IMR-90 (cell line): Measurements from ENCODE around the gene ZMIZ1. TPM values are rescaled to one million over a fixed set of nuclear protein-coding genes. Genes with fewer than 3 reads are reported as not detected.

Experiments
- ATAC-seq: fragments of 200-7000 bp; cut with Tn5 transposase; 2 replicates; pipeline ENCODE4 v1.9.1; 2020; ENCODE audit warnings: low read depth, mild to moderate bottlenecking, moderate library complexity
- BruUV-seq: library from RNA; stranded (reverse); fragments of 400-500 nt; replicated peaks from 2 replicates; lab custom pipeline; 2021; lab: Mats Ljungman, UMichigan
- CTCF ChIA-PET: fragments of 300-600 bp; formaldehyde crosslinking; extraction: SDS; loops from one replicate; lab custom pipeline; 2021; ENCODE audit warnings: antibody characterized with exemption; lab: Yijun Ruan, JAX
- POLR2A ChIA-PET: fragments of 300-600 bp; sonication (Branson Sonifier 250); formaldehyde crosslinking; loops from one replicate; lab custom pipeline; 2022; ENCODE audit warnings: antibody characterized with exemption; ENCODE audit not compliant: unreplicated experiment; lab: Charles Lee
- DNase-seq: peaks from one replicate; pipeline ENCODE4 v3.0.0; 2013
- H2AFZ ChIP-seq: replicated peaks from 2 replicates; pipeline ENCODE3; 2013; ENCODE audit warnings: low read length, mild to moderate bottlenecking; ENCODE audit not compliant: poor library complexity
- H2AK5ac ChIP-seq: 2 replicates; pipeline ENCODE4 v1.6.1; 2013; ENCODE audit warnings: low read depth, low read length, inconsistent platforms
- H2AK9ac ChIP-seq: replicated peaks from 2 replicates; pipeline ENCODE3; 2013; ENCODE audit warnings: mild to moderate bottlenecking, low read depth, low read length, moderate library complexity; ENCODE audit not compliant: poor library complexity
- H2BK120ac ChIP-seq: 2 replicates; pipeline ENCODE4 v1.6.1; 2013; ENCODE audit warnings: low read depth, low read length, inconsistent platforms
- H2BK15ac ChIP-seq: 3 replicates; pipeline ENCODE4 v1.6.1; 2013; ENCODE audit warnings: low read depth, low read length, inconsistent platforms
- H2BK20ac ChIP-seq: 2 replicates; pipeline ENCODE4 v1.6.1; 2013; ENCODE audit warnings: low read depth, mild to moderate bottlenecking, inconsistent platforms, low read length, moderate library complexity
- H2BK5ac ChIP-seq: 2 replicates; pipeline ENCODE4 v1.6.1; 2013; ENCODE audit warnings: mild to moderate bottlenecking, low read depth, low read length, inconsistent platforms; ENCODE audit not compliant: poor library complexity, severe bottlenecking
- H3K14ac ChIP-seq: replicated peaks from 2 replicates; pipeline ENCODE4 v1.6.1; 2013; ENCODE audit warnings: low read depth, low read length, inconsistent platforms
- H3K18ac ChIP-seq: 2 replicates; pipeline ENCODE4 v1.6.1; 2013; ENCODE audit warnings: low read depth, low read length, control low read depth
- H3K23ac ChIP-seq: 2 replicates; pipeline ENCODE4 v1.6.1; 2013; ENCODE audit warnings: low read depth, low read length, inconsistent platforms
- H3K27ac ChIP-seq: 2 replicates; pipeline ENCODE4 v1.5.1; 2013; ENCODE audit warnings: mild to moderate bottlenecking, control low read depth, low read length; ENCODE audit not compliant: insufficient read depth
- H3K27me3 ChIP-seq: 2 replicates; pipeline ENCODE4 v1.6.1; 2013; ENCODE audit warnings: low read length; ENCODE audit not compliant: control insufficient read depth, insufficient read depth
- H3K36me3 ChIP-seq: 2 replicates; pipeline ENCODE4 v1.6.1; 2013; ENCODE audit warnings: low read length, mixed read lengths; ENCODE audit not compliant: control insufficient read depth, insufficient read depth
- H3K4ac ChIP-seq: 2 replicates; pipeline ENCODE4 v1.6.1; 2013; ENCODE audit warnings: low read depth, low read length, inconsistent platforms
- H3K4me1 ChIP-seq: 2 replicates; pipeline ENCODE4 v1.6.1; 2013; ENCODE audit warnings: low read length, mixed read lengths; ENCODE audit not compliant: control insufficient read depth, insufficient read depth
- H3K4me2 ChIP-seq: 2 replicates; pipeline ENCODE4 v1.6.1; 2013; ENCODE audit warnings: low read depth, mild to moderate bottlenecking, control low read depth, low read length, moderate library complexity
- H3K4me3 ChIP-seq: 2 replicates; pipeline ENCODE4 v1.5.1; 2013; ENCODE audit warnings: low read depth, mild to moderate bottlenecking, control low read depth, low read length, moderate library complexity; ENCODE audit not compliant: insufficient read depth
- H3K56ac ChIP-seq: 2 replicates; pipeline ENCODE4 v1.6.1; 2013; ENCODE audit warnings: low read length, inconsistent platforms; ENCODE audit not compliant: insufficient read depth; ENCODE audit errors: extremely low read depth
- H3K79me1 ChIP-seq, 2 experiments: 2 replicates each; pipeline ENCODE4 v1.6.1; 2013; ENCODE audit warnings: low read length in 2 of 2, inconsistent platforms in 1 of 2, low read depth in 1 of 2
- H3K9ac ChIP-seq: 2 replicates; pipeline ENCODE4 v1.6.1; 2013; ENCODE audit warnings: low read depth, low read length, control low read depth
- H3K9me1 ChIP-seq: 2 replicates; pipeline ENCODE4 v1.6.1; 2013; ENCODE audit warnings: low read length, inconsistent platforms; ENCODE audit not compliant: insufficient read depth
- H3K9me3 ChIP-seq: 2 replicates; pipeline ENCODE4 v1.6.1; 2013; ENCODE audit warnings: low read length; ENCODE audit not compliant: control insufficient read depth, insufficient read depth
- H4K20me1 ChIP-seq: 2 replicates; pipeline ENCODE4 v1.6.1; 2013; ENCODE audit warnings: low read length, inconsistent platforms; ENCODE audit not compliant: insufficient read depth
- H4K5ac ChIP-seq: 2 replicates; pipeline ENCODE4 v1.6.1; 2013; ENCODE audit warnings: mild to moderate bottlenecking, low read depth, low read length, control low read depth
- H4K8ac ChIP-seq, 2 experiments: 2 replicates each; pipeline ENCODE4 v1.6.1; 2013; ENCODE audit warnings: low read depth in 2 of 2, low read length in 2 of 2, control low read depth in 1 of 2, inconsistent platforms in 1 of 2
- H4K91ac ChIP-seq: 2 replicates; pipeline ENCODE4 v1.6.1; 2013; ENCODE audit warnings: low read depth, low read length, inconsistent platforms; ENCODE audit not compliant: insufficient read depth
- CEBPB ChIP-seq: IDR thresholded peaks from 2 replicates; pipeline ENCODE4 v1.6.1; 2012; ENCODE audit warnings: low read depth, low read length, improper control_type of control experiment
- FOS ChIP-seq: fragments of 150-350 bp; IDR thresholded peaks from 2 replicates; pipeline ENCODE4 v1.6.1; 2016; ENCODE audit warnings: low read depth, low read length
- MAFK ChIP-seq: IDR thresholded peaks from 2 replicates; pipeline ENCODE4 v1.6.1; 2012; ENCODE audit warnings: low read depth, low read length, improper control_type of control experiment
- NFE2L2 ChIP-seq: fragments of 150-350 bp; IDR thresholded peaks from 2 replicates; pipeline ENCODE4 v1.6.1; 2016; ENCODE audit warnings: low read depth, mild to moderate bottlenecking, low read length
- RAD21 ChIP-seq: IDR thresholded peaks from 2 replicates; pipeline ENCODE4 v1.6.1; 2012; ENCODE audit warnings: low read length, improper control_type of control experiment
- RFX5 ChIP-seq: IDR thresholded peaks from 2 replicates; pipeline ENCODE4 v1.8.0; 2012; ENCODE audit warnings: low read depth, mild to moderate bottlenecking, low read length, moderate library complexity
- WGBS, 2 experiments: methylation state at CpG; one replicate each; pipeline versions ENCODE4 v1.1.5 to v1.1.7; 2013; ENCODE audit warnings: missing lambda C conversion rate in 2 of 2; ENCODE audit not compliant: insufficient read length in 1 of 2; ENCODE audit errors: extremely low coverage in 2 of 2; 5-methylcytosine and 5-hydroxymethylcytosine counted together
- dilution Hi-C: fragments of 300-500 bp; cut with HindIII; formaldehyde crosslinking; loops from one replicate; pipeline ENCODE4 v1.14.3; 2018; ENCODE audit warnings: low sequenced_read_pairs; ENCODE audit not compliant: unreplicated experiment
- in situ Hi-C: fragments of 300-500 bp; cut with MboI; formaldehyde crosslinking; loops from 3 replicates; pipeline ENCODE4 v1.14.3; 2019; ENCODE audit warnings: low sequenced_read_pairs, inconsistent platforms, mixed read lengths
- intact Hi-C: fragments of 100-400 bp; cut with micrococcal nuclease; formaldehyde crosslinking; loops from 2 replicates; pipeline ENCODE4 v1.10.0; 2022
- polyA plus RNA-seq, 3 experiments: library from polyadenylated mRNA; depleted of rRNA; stranded (reverse); fragments of >200 nt; gene quantifications; 2 replicates each; pipeline ENCODE4 v1.2.3, GENCODE V29; 2012; ENCODE audit warnings: low replicate concordance in 1 of 3
- total RNA-seq: library from RNA; depleted of rRNA; stranded (reverse); fragments of >200 nt; gene quantifications from 2 replicates; pipeline ENCODE4 v1.2.3, GENCODE V29; 2012
- TF ChIP-seq, protein P1 (sequence below): fragments of 150-350 bp; IDR thresholded peaks from 2 replicates; pipeline ENCODE4 v1.6.1; 2017; ENCODE audit warnings: mild to moderate bottlenecking, antibody characterized with exemption, low read length, low read depth

ZMIZ1 gene
- total and polyA plus RNA-seq, 2 of the 4 experiments (the other 2 are of a cell fraction): 6.6 to 48.7 TPM

DNA sequence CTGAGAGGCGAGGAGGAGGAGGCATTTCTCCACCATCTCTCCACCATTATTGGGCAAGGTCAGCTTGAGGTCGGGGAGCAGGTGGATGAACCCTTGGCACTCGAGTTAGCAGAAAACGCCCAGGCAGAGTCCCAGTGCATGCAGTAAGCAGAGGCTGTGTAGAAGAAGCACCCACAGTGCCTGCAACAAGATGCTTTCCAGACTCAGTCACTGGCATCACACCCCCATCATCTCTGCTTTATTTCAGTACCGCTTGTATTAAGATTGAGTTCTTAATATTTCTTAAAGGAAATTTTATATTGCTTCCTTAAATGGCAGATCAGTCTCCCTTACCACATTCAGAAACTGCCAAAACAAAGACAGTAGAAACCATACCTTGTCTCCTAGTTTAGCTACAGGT is 156.2 kb downstream of the ZMIZ1 start:
- no peak overlapping the region for H2AK9ac ChIP-seq
- DNase-seq (no peak), ATAC-seq (no peak)
- no peaks in the 10 kb centered on the region for H3K9me3 ChIP-seq
- H3K9ac ChIP-seq: no peak overlapping the region
- H4K91ac ChIP-seq: no peak overlapping the region
- no peaks in the 10 kb centered on the region for H3K27me3 ChIP-seq
- H3K79me1 ChIP-seq: peaks cover 66 to 98% of the 10 kb centered on the region in 2 experiments
- no peak overlapping the region for H3K23ac ChIP-seq
- H4K20me1 ChIP-seq: peaks cover 64% of the 10 kb centered on the region
- no peak overlapping the region for H3K18ac ChIP-seq
- no peak overlapping the region for H3K4me3 ChIP-seq
- H2AFZ ChIP-seq: peak overlapping the region; percentile 29
- H2BK20ac ChIP-seq: no peak overlapping the region
- dilution Hi-C loops: no loop called here
- no peak overlapping the region for H3K27ac ChIP-seq
- peaks cover 52% of the 10 kb centered on the region for H3K36me3 ChIP-seq
- no CpG with 5 or more reads among the region's 5 CpGs for WGBS, 2 experiments
- no peak overlapping the region for H2BK5ac ChIP-seq
- 0 out of 2 replicates have a peak overlapping the region, but pooled peaks have one; percentile 4 for H2AK5ac ChIP-seq
- POLR2A ChIA-PET: interaction anchor here (0.6 kb wide), 1 partner anchor 23 kb away, joined by 6 read pairs; no protein-coding TSS in a partner anchor
- H2BK15ac ChIP-seq: no peak overlapping the region
- H4K5ac ChIP-seq: no peak overlapping the region
- TF ChIP-seq CEBPB: no peak
- TF ChIP-seq, protein P1, sequence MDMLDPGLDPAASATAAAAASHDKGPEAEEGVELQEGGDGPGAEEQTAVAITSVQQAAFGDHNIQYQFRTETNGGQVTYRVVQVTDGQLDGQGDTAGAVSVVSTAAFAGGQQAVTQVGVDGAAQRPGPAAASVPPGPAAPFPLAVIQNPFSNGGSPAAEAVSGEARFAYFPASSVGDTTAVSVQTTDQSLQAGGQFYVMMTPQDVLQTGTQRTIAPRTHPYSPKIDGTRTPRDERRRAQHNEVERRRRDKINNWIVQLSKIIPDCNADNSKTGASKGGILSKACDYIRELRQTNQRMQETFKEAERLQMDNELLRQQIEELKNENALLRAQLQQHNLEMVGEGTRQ: no peak
- no peak for TF ChIP-seq NFE2L2
- no peak for TF ChIP-seq FOS
- no peak for TF ChIP-seq MAFK
- TF ChIP-seq RAD21: no peak
- no peak for TF ChIP-seq RFX5
- no peak overlapping the region for H3K56ac ChIP-seq
- H3K9me1 ChIP-seq: peaks cover 41% of the 10 kb centered on the region
- no peak overlapping the region for H3K4ac ChIP-seq
- H4K8ac ChIP-seq: no peak overlapping the region
- intact Hi-C loops: no loop called here
- no TSS peak for BruUV-seq
- peaks cover 55% of the 10 kb centered on the region for H3K4me1 ChIP-seq
- no peak overlapping the region for H3K4me2 ChIP-seq
- CTCF ChIA-PET: no interaction called here
- H2BK120ac ChIP-seq: no peak overlapping the region
- H3K14ac ChIP-seq: no peak overlapping the region
- in situ Hi-C loops: no loop called here
